GM18520 (cell line): ENCODE results near the gene INTS1.

Experiments
- ATAC-seq: cut with Tn5 transposase; IDR thresholded peaks from one replicate; pipeline ENCODE4 v1.9.1; 2021; ENCODE audit not compliant: unreplicated experiment

The INTS1 gene

DNA sequence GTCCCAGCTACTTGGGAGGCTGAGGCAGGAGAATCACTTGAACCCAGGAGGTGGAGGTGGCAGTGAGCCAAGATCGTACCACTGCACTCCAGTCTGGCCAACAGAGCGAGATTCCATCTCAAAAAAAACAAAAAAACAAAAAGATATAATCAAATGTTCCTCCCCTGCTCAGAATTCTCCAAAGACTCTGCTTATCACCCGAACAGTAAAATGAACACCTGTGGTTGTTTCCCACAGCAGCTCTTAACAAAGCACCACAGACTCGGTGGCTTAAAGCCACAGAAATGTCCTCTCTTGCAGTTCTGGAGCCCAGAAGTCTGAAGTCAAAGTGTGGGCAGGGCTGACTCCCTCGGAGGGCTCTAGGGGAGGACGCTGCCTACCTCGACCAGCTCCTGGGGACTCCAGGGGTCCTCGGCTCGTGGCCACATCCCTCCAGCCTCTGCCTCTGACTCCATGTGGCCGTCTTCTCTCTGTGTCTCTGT is 4.1 kb upstream of the INTS1 start:
- ATAC-seq: no peak

GRCh38 chr7:1505731-1506550 is 1.8 kb upstream of the INTS1 start:
- ATAC-seq: no peak

DNA sequence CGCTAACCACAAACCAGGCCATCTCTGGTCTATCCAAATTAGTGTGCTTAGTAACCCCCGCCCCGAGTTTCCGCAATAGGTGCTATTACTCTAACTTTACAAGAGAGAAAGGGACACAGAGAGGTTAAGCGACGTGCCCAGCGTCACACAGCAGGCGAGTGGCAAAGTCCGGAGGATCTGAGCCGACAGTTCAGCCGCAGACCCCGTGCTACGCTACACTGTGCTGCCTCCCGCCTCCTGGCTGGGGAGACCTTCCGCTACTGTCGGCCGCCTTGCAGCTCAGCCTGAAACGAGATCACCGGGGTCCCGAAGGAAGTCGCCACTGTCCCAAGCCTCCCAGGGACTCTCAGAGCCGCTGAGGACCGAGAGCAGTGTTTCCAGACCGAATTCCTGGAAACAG is 799 bp downstream of the INTS1 start:
- no peak for ATAC-seq

GRCh38 chr7:1502845-1503244 is 1.3 kb downstream of the INTS1 start:
- ATAC-seq: no peak

- no peak for ATAC-seq
These were observed 2.5 kb downstream of the INTS1 start for GRCh38 chr7:1501487-1502270.

GRCh38 chr7:1500064-1500807 is 4.0 kb downstream of the INTS1 start:
- no peak for ATAC-seq

GRCh38 chr7:1499367-1500029 is 4.7 kb downstream of the INTS1 start:
- ATAC-seq: no peak

GRCh38 chr7:1498370-1499305 is 5.6 kb downstream of the INTS1 start:
- no peak for ATAC-seq

GRCh38 chr7:1497293-1497927 is 6.8 kb downstream of the INTS1 start:
- no peak for ATAC-seq

DNA sequence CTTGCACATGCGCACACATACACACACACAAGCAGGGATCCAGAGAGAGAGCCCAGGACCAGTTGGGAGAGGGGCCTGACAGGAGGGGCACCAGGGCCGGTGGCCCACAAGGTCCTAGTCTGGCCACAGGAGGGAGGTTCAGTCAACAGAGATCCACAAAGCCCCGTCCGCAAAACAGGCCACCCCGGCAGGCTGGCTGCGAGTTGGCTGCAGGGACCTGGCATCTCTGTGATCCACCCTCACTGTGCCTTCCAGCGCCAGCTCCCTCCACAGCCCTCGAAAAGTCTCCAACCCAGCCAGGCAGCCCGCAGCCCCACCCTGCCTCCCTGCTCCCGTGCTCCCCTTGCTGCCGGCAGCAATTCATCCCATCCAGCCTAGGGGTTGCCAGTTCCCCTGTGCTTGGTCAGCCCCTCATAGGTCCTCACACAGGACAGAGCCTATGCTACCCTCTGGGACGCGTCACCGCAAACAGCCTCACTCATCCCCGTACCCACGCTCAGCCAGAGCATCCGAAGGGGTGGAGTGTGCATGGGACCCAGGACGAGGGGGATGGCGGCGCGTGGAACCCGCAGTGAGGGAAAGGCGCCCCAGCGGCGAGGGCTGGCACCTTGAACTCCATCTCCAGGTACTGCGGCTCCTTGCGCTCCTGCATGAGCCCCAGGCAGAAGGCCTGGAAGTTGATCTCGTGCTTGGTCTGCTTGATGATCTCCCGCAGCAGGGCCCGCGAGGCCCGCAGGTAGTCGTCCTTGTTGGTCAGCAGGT is 7.5 kb downstream of the INTS1 start:
- ATAC-seq: no peak

DNA sequence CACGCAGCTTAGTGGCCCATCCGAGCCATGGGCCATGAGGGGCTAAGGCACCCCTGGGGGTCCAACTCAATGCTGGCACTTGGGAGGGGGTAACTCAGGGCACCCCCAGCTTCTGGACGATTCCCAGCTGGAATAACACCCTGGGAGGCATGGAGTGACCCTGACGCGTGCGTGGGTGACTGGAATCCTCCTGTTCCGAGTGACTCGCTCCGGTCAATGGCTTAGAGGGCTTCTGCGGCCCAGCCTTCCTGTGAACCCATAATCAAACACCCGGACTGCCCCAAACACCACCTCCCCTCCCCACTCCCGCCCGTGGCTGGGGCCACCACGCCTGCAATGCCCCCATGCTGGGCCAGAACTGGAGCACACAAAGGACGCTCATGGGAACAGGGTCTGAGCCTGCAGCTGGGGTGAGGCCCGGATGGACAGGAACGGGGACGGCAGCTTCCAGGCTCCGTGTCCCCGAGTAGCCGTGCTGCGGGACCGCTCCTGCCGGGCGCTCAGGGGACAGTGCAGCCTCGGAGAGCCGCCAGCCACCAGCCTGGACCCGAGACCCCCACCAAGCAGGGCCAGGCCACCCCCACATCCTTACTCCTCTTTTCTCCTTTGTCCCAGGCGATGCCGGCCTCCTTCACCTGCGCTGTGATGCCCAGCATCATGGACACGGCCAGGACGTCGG is 8.5 kb downstream of the INTS1 start:
- no peak for ATAC-seq

GRCh38 chr7:1494866-1495563 is 9.2 kb downstream of the INTS1 start:
- ATAC-seq: no peak

- ATAC-seq: no peak
These were observed 9.7 kb downstream of the INTS1 start for GRCh38 chr7:1494447-1494846.

GRCh38 chr7:1493571-1493970 is 10.6 kb downstream of the INTS1 start:
- no peak for ATAC-seq

DNA sequence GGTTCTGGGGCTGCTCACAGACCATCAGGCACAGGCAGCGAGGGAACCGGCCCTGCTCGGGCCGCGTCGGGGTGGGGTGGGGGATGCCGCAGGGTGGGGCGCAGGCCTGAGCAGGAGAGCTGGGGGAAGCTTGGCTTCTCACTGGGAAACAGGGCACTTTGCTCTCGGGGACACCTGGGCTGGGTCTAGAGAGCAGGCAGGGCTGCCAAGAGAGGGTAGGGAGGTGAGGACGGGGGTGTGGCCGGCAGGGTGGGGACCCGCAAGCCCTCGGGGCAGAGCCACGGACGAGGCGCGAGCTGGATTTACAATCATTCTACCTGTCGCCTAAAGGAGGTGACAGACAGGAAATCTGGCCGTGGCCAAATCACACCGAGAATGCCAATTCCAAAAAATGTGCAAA is 11.1 kb downstream of the INTS1 start:
- no peak for ATAC-seq

DNA sequence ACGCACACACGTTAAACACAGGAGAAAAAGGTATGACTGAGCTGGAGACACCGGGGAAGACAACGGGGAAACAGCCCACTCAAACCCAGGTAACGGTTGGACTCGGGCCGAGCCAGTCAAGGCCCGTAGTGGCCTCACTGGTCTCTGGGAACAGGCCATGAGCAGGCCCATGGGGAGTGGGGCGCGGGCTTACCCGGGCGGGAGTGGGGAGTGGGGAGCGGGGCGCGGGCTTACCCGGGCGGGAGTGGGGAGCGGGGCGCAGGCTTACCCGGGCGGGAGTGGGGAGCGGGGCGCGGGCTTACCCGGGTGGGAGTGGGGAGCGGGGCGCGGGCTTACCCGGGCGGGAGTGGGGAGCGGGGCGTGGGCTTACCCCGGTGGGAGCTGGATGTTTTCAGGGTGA is 11.5 kb downstream of the INTS1 start:
- ATAC-seq: no peak

DNA sequence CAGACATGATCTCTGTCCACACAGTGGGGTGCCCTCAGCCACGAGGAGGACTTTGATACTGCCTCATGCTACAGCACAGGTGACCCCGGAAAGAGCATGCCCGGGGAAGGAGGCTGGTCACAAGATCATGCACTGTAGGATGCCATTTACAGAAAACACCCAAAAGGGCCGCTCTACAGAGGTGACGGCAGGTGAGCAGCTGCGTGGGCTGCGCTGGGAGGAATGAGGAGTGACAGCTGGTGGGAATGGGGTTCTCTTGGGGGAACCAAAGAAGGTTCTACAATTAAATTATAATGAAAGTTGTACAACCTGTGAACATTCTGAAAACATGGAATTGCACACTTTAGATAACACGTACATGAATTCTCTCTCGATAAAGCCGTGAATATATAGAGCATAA is 12.0 kb downstream of the INTS1 start:
- ATAC-seq: no peak

DNA sequence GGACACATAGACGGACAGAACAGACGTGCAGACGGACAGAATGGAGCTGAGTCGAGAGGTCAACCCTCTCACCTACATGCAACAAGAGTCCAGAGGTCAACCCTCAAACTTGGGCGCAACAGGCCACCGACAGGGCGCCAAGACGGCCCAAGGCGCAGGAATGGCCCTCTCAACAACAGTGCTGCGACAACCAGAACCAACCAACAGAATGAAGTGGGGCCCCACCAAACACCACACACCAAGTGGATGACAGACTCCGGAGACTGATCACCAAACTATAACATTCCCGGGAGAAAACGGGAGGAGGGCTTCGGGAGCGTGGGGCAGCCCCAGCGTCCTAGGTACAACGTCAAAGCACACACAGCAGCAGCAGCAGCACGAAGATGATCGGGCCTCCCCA is 13.4 kb downstream of the INTS1 start:
- no peak for ATAC-seq
